GM12875 (cell line): ENCODE measurements around the gene CLEC1A.
"Not testable (repeated sequence)": the region's sequence is repeated elsewhere in the genome, so short reads cannot be mapped to it uniquely, and the experiment has no call there.

Source experiments
- H3K4me3 ChIP-seq: one replicate; pipeline ENCODE4 v1.5.1; 2011; ENCODE audit warnings: low read depth, low read length, control low read depth
- CTCF ChIP-seq: IDR thresholded peaks from 2 replicates; pipeline ENCODE4 v1.5.1; 2011; ENCODE audit warnings: low read depth, mild to moderate bottlenecking, control low read depth, inconsistent platforms, low read length, moderate library complexity, borderline replicate concordance; ENCODE audit not compliant: insufficient read depth

CLEC1A gene

GRCh38 chr12:10031321-10031720, 67.5 kb downstream of the CLEC1A start:
- TF ChIP-seq CTCF = no peak
- no peak overlapping the region for H3K4me3 ChIP-seq

- no peak within 1 kb of the TSS for H3K4me3 ChIP-seq
Measured at GRCh38 chr12:10030446-10030845, 68.3 kb downstream of the CLEC1A start, which contains the start of gene CLEC9A. TSS of gene CLEC9A (plus strand) at chr12:10030682. CDS start at chr12:10052688, 22,006 bp downstream.

GRCh38 chr12:10027721-10028120, 71.1 kb downstream of the CLEC1A start:
- TF ChIP-seq CTCF = no peak

More at GRCh38 chr12:10030446-10030845, 68.3 kb downstream of the CLEC1A start, which contains the start of gene CLEC9A:
- no peak for TF ChIP-seq CTCF

GRCh38 chr12:10027311-10027710, 71.5 kb downstream of the CLEC1A start:
- no peak for TF ChIP-seq CTCF
- no peak overlapping the region for H3K4me3 ChIP-seq

More at GRCh38 chr12:10027721-10028120, 71.1 kb downstream of the CLEC1A start:
- no peak overlapping the region for H3K4me3 ChIP-seq

GRCh38 chr12:10026666-10027065, 72.1 kb downstream of the CLEC1A start:
- H3K4me3 ChIP-seq = not testable (repeated sequence)

GRCh38 chr12:10025236-10025635, 73.5 kb downstream of the CLEC1A start:
- H3K4me3 ChIP-seq = no peak overlapping the region
- TF ChIP-seq CTCF = no peak

GRCh38 chr12:10021342-10021741, 77.4 kb downstream of the CLEC1A start:
- TF ChIP-seq CTCF = no peak
- H3K4me3 ChIP-seq = no peak overlapping the region
